HUDEP-2 (cell line): ENCODE results near the gene CRYBA4.

Experiments used
- DNase-seq, 76 experiments: peaks; one replicate each; lab custom pipeline; 2025; ENCODE audit not compliant: unreplicated experiment in 76 of 76; lab: John Stamatoyannopoulos, UW

Gene CRYBA4

DNA sequence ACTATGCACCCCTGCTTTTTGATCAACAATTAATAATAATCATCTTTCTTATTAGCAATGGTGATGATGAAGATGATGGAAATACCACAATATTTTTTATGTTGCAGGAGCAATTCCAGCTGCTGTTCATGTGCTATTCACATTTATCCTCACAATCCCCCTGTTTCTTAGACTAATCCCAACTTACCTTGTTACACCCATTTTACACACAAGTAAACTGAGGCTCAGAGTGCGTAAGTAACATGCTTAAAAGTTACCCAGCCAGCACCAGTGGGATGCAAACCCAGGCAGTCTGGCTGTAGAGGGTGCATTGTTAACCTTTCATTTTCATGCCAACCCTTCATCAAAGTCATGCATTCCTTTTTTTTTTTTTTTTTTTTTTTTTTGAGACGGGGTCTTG lies 1.6 kb upstream of the CRYBA4 start:
- no peak for DNase-seq

DNA sequence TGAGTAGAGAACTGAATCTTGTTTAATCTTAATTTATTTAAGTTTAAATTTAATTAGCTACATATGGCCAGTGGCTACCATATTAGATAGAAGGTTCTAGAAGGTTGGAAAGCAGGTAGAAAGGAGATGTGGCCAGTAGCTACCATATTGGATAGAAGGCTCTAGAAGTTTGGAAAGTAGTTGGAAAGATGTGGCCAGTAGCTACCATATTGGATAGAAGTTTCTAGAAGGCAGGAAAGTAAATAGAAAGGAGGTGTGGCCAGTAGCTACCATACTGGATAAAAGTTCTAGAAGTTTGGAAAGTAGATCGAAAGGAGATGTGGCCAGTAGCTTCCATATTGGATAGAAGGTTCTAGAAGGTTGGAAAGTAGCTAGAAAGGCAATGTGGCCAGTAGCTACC lies 2.2 kb downstream of the CRYBA4 start:
- no peak for DNase-seq

DNA sequence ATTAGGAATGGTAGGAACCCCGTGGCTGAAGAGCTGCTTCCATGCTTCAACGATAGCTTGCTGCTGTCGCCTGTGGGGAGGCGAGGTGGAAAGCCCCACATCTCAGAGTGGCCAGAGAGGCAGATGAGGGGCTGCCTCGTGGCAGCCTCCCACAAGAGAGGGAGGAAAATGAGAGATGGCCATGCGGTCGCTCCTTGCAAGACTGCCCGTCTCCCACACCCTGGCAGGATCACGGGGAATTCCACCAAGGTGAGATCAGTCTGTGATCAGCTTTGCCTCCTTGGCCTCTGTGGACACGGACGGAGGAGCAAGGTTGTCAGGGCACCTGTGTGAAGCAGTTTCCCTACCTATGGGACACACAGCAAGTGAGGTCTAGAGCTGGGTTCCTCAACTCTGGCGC lies 3.0 kb downstream of the CRYBA4 start:
- no peak for DNase-seq

DNA sequence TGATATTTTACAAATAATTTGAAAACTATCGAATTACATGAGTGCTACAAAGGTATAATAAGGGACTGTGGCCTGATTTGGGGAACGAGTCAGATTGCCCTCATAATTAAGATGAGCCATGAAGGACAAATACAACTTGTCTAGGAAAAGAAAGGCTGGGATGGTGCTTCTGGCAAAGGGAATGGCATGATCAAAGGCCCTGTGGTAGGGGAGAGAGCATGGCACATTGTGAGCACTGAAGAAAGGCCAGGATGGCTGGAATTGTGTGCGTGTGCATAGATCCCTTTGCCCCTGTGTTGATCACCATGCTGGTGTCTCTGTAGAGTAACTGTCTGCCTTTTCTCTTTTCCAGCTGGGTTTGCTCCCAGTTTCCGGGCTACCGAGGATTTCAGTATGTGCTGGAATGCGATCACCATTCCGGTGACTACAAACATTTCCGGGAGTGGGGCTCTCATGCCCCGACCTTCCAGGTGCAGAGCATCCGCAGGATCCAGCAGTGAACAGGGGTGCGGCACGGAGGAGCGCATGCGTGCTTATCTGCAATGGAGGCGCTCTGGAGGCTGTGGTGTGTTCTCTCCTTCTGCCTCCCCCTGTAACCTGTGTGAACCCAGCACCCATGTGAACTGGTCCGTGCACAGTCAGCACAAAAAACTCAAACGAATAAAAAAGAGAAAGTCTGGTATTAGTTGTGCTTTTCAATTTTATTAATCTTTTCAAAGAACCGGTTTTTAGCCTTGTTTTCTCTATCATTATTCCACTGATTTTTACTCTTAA lies 8.4 kb downstream of the CRYBA4 start:
- no peak for DNase-seq

DNA sequence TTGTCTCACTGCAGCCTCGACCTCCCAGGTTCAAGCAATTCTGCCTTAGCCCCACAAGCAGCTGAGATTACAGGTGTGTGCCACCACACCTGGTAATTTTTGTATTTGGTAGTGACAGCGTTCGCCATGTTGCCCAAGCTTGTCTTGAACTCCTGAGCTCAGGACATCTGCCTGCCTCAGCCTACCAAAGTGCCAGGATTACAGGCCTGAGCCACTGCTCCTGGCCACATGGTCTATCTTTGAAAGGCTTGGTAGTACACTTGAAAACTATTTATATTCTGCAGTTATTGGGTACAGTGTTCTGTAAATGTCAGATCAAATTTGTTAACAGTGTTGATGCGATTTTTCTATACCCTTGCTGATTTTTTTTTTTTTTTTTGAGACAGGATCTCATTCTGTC lies 9.5 kb downstream of the CRYBA4 start:
- no peak for DNase-seq

DNA sequence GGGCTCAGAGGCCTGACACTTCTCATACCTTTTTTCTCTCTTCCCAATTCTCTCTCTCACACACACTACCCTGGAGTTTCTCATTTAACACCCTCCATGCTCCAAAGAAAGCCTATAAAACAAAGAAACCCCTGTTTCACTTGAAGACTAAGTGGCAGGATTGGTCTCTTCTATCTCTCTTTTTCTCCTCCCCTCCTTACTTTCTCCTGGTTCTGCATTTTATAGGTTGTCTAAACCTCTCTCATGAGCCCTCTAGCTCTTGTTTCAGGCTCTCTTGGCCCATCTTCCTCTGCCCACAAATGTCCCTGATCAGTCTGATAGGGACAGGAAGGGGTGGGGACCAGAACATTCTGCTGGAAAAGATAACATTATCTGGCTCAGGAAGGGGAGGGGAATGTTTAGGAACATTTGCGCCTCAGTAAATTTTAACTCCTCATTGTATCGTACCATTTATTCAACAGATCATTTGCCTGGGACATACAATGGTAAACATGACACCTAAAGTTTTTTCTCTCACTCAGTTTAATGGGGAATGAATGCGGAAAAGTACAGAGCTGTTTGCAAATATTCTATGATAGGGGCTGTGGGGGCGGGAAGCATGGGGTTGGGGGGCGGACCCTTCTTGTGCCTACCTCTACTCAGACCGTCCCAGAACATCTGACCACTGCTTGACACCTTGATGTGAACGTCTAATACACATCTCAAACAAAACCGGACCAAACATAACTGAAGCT lies 10.8 kb downstream of the CRYBA4 start:
- peak in 73 of 76 experiments; percentile 33 to 95 (median 76) for DNase-seq

DNA sequence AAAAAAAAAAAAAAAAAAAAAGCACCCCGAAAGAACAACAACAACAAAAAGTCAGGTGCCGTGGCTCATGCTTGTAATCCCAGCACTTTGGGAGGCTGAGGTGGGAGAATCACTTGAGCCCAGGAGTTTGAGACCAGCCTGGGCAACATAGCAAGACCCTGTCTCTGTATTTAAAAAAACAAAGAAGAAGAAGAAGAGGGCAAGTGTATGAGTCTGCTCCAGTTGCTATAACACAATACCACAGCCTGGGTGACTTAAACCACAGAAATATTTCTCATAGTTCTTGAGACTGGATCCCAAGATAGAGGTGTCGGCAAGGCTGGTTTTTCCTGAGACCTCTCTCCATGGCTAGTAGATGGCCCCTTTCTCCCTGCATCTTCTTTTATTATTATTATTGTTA lies 12.4 kb downstream of the CRYBA4 start:
- no peak for DNase-seq

DNA sequence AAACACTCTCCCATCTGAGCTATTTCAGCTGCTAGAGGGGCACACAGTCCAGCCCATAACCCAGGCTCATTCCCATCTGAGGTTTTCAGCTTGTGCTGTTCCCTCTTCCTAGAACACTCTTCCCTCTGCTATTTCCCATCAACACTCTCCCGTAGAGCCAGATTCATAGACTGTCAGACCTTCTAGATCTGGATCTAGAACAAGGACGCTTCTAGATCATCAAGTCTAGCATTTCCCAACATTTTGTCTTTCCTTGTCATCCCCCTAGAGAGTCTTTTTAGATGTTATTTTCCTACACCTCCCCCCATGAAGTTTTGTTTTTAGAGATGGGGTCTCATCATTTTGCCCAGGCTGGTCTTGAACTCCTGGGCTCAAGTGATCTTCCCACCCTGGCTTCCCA lies 13.4 kb downstream of the CRYBA4 start:
- DNase-seq: no peak

DNA sequence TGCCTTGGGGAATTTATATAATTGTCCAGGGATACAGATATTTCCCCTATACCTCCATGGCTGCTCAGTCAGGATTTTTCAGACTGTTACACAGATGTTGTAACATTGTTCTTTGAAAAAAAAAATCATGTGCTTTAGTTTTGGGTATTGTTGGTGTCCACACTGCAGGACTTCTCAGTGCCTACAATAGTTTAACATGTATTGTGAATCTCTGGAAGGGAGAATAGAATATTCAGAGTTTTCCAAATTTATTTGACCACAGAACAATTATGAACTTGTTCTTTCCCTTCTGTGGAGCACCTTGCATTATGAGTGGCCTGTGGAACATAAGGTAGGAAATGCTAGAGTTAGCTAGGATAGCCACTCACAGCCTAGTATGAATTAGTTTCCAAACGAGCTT lies 14.5 kb downstream of the CRYBA4 start:
- DNase-seq: no peak

DNA sequence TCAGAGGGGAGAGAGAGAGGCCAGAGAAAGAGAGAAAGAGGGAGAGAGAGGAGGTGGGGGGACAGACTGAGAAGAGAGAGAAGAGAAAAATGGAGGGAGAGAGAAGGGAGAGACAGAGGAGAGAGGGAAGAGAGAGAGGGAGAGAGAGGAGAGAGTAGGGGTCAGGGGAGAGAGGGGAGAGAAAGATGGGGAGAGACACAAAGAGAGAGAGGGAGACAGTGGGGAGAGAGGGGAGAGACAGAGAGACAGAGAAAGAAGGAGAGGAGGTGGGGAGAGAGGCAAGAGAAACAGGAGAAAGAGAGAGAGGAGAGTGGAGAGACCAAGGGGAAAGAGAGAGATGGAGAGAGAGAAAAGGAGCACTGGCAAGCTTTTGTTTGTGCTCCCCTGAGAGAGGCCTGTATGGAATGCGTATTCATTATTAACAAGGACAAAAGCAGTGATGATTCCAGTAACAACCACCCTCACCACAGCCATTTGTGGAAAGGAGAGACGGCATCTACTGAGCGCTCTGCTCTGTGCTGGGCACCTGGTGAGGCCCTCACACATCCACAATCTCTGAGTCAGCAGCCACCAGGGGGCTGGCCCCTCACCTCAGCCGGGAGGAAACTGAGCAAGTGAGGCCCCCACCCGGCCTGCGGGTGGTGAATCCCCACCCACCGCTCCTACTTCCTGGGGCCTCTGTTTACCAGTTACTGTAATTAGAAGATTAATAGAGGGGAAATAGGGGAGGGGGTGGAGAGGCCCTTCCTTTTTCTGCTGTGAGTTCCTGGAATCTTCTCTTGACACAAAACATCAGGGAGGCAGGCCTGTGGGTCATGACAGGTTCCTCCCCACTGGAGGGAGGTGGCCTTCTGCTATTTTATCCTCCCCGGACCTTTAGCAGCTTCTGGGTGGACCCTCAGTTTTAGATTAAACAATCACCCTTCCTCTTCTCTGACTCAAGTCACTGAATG lies 21.0 kb downstream of the CRYBA4 start:
- peak in 41 of 76 experiments; percentile 18 to 70 (median 43) for DNase-seq

DNA sequence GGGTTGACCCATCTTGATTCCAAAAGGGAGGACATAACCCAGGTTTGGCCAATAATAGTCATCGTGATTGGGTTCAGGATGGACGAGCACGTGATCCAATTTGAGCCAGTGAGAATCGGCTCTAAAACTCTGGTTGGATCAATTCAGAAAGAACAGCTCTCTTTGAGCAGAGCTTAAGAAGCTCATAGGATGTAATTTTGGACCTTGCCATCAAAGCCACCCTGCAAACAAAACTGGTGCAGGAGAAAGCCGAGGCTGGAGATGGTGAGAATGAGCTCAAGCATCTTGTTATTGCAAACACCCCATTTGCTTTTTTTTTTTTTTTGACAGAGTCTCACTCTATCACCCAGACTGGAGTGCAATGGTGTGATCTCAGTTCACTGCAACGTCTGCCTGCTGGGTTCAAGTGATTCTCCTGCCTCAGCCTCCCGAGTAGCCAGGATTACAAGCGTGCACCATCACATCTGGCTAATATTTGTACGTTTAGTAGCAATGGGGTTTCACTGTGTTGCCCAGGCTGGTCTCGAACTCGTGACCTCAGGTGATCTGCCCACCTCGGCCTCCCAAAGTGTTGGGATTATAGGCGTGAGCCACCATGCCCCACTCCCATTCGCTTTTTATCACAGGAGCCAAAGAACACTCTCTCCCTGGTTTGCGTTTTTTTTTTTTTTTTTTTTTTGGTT lies 21.8 kb downstream of the CRYBA4 start:
- peak in 1 of 76 experiments; percentile 7 for DNase-seq

DNA sequence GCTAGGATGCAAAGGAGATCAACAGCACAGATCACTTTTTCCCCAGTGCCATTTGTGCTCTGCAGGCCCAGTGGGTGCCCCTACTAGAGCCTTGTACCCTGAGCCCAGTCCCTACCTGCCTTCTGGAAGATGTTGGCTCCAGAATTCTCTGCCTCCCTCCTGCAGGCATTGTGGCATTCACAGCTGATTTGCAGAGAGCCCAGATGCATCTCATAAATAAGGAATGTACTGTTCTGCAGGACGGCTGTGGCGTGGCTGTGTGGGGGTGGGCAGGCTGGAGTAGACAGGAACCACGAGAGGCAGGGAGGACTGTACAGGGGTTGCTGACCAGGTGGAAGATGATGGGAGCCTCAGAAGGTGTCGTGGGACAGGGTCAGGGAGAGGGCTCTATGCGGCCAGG lies 24.4 kb downstream of the CRYBA4 start:
- DNase-seq: peak in 1 of 76 experiments; percentile 13

DNA sequence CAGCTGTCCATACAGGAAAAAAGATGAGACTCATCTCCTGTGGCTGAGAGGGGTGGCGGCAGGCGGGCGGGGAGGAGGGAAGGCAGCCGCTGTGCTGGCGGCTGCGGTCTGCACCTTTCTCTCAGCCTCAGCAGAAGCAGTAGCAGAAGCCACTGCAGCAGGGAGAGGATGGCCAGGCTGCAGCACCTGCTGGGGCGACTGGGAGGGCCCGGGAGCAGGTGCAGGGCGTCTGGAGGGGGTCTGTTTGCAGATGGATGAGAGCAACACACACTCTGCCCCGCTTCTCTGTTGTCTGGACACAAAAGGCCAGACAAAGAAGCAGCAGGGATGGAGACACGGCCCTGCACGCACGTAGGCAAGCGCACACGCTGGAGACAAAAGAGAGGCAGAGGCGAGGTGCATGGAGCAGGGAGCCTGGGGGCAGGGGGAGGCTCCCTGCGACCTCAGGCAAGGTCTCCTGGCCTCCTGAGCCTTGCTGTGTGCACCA lies 26.3 kb downstream of the CRYBA4 start:
- peak in 1 of 76 experiments; percentile 23 for DNase-seq

DNA sequence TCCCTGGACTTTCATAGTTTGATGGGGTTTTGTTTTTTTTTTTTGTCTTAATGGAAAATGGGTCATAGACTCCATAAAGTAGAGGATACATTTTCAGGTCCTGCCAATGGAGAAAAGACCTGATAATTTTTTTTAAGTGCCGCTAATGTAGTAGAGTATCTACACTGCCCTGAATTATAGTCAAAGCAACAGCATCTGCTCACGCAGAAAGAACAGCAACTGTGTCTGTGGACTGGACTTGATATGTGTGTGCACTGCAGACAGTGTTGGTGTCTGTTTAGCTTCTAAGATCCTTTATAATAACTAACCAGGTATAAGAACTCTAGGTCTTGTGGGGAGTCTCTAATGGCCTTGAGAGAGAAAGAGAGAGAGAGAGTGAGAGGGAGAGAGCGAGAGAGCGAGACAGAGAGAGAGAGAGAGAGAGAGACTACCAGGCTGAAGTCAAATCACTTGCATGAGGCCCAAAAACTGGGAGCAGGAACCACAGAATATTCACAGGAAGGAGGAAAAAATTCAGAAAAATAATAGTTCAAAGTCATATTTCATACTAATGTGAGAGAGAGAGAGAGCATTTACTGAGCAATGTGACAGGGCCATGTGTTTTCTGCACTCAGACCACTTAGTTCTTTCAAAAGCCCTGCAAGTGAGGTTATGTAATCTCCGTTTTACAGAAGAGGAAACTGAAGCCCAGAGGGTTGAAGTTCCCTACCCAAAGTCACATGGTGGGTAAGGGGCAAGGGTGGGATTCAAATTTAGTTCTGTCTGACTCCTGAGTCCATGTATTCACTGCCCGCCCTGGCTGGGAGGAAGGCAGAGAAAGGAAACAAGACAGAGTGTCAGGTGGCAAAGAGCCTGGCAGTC lies 27.0 kb downstream of the CRYBA4 start:
- no peak for DNase-seq

DNA sequence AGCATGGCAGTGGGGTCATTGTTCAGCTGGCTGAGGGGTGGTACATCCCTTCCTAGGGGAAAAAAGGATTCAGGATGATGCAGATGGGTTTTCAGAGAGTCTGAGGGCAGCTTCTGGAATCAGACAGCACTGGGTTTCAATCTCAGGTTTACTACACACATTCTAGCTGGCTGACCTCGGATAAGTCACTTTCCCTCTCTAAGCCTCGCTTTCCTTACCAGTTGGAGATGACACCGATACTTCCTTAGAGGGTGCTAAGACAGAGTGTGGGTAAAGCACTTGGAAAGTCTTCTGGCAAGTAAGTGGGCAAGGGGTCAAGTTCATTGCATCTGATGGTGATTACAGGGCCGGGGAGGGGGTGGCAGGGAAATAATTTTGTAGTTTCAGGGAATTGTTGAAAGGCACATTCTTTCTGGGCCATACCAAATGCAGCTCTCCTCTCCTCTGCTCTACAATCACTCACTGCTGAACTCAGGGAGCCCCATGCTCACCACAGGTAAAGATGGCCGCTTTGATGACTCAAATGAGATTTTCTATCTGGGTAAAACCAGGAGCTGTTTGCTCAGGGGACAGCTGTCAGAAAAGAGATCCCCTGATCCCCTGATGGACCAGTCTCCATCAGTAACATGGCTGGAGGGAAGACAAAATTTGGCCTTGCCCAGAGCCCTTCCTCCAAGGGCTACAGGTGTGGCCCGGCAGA lies 29.1 kb downstream of the CRYBA4 start:
- no peak for DNase-seq

DNA sequence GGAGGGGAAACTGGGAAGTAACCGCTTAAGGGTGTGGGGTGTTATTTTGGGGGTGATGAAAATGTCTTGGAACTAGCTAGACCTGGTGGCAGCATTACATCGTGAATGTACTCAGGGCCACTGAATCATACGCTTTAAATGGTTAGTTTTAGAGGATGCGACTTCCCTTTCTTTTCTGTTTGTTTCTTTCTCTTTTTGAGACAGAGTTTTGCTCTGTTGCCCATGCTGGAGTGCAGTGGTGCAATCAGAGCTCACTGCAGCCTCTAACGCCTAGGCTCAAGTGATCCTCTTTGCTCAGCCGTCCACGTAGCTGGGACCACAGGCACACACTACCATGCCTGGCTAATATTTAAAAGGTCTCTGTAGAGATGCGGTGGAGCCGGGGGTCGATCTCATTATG lies 30.1 kb downstream of the CRYBA4 start:
- no peak for DNase-seq

DNA sequence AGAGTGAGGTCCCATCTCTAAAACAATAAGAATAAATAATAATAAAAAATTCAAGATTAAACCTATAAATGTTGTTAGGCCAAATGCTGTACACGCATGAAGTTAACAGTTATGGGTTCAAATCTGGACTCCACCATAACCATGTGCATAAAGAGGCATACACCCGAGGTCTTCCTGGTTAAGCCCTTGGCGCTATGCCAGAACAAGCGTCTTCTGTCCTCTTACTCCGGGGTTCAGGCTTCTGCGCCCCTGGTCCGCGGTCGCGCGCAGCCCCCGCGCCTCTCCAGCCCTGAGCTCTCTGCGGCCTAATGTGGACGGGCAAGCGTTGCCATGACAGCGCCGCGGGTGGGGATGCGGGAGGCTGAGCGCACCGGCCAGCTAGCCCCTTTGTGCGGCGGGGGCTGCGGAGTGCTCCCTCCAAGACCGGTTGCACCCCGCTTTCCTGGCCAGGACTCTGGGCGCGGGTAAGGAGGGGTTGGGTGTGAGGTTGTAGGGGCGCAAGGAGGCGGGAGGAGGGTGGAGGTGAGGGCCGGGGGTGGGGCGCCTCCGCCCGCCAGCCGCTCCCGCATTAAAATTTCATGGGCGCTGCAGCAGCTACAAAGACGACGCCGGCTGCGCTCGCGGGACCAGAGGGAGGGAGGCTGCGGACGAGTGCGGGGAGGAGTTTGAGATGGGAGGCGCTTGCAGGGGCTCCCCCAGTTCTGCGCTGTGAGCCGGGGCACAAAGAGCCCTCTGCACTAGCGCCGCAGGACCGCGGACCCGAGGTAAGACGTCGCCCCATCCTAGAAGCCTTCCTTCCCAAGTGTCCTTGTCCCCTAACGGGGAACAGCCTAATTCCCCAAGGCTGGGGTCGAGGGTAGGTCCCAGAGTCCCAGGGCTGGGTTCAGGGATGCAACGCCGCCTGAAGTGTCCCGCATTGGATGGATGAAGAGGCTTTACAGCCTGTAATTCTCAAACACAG lies 35.4 kb downstream of the CRYBA4 start, which contains the start of gene MIAT:
Gene MIAT, plus strand, starts transcription at position 698 of the 961 bp plus-strand sequence.
- DNase-seq: peak in 22 of 76 experiments; percentile 13 to 46 (median 28)
